CD4-positive, alpha-beta T cell treated with Interleukin-6 at 100 ng/mL for 8 hours (primary cell): ENCODE data around the gene FGFRL1.
"Not testable (repeated sequence)": the region's sequence is repeated elsewhere in the genome, so short reads cannot be mapped to it uniquely, and the experiment has no call there.

Experiments used
- DNase-seq: peaks from one replicate; pipeline ENCODE4 v3.0.0-alpha.2; 2020; ENCODE audit warnings: mixed read lengths, low spot score

Gene FGFRL1

DNA sequence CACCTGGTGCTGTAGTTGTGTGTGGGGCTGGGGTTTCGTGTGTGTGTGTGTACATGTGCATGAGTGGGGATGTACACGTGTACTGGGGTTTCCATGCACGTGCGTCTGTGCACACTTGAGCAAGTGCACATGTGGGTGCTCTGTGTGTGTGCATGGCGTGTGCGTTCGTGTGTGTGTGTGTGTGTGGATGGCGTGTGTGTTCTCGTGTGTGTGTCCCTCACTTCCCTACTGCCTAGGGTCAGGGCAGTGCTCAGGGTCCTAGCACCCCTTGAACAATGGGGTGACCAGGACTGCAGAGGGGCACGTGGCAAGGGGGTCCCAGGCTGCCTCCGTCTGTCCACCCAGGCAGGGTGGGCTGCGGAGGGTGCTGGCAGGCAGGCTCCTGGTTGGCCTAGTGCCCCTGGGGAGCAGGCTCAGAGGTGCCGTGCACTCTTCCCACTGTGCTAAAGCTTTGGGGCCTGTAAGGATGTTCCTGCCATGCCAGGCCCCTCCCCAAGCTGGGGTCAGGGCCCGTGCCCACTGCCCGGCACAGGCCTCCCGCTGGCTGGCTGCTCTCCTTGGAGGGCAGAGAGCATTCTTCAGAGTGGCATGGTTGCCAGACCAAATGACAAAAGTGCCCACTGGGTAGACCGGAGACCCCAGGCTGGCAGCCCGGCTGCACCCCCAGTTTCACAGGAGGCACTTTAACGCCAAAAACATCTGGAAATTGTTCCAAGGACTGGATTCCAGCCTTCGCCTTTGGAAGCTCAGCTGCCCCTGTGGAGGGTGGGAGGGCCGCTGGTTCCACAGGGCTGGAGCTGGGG is 29.1 kb downstream of the FGFRL1 start:
- DNase-seq = no peak

DNA sequence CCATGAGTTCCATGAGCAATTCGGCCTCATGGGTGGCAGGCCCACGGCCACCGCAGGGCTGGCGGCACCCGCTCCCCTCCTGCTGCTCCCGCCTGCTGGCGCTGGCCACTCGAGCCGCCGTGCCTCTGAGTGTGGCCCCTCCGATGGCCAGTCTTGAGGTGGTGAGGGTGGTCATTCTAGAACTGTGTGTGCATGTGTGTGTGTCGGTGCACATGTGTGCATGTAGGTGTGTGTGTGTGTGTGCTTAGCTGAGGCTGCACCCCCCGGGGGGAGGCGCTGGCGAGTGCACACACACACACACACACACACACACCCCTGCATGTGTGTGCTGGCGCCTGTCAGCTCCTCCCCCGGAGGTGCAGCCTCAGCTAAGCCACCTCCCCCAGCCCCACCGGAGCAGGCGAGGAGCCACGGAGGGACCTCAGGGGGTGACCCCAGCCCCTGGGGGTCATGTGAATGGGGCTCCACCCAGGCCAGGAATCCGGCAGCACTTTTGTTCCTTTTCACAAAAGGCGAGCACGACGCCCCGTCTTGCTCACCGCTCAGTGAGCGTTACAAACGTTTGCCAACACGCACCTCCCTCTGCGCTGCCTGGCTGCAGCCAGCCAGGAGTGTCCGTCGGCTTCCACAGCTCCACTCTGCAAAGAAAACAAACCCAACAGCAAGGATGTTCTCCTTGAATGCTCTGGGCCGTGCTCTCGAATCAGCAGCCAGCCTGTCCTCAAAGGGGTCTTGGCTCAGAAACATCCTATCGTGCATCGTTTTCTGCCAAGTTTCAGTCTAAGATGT is 29.9 kb downstream of the FGFRL1 start:
- no peak for DNase-seq

DNA sequence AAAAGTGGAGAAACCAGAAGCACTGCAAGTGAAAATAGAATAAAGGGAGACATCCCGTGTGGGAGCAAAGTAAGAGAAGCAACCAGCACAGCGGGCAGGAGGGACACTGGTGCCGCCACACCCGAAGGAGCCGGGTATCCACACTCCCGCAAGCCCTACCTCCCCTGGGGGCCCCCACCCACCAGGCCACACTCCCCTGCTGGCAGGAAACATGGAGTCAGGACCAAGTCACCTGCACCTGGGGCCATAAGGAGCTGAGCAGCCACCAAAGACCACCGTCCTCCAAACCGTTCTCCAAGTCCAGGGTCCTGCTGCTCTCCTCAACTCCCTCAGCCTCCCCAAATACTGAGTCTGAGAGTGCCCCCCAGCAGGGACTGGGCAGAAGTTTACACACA is 30.5 kb downstream of the FGFRL1 start:
- DNase-seq = no peak

DNA sequence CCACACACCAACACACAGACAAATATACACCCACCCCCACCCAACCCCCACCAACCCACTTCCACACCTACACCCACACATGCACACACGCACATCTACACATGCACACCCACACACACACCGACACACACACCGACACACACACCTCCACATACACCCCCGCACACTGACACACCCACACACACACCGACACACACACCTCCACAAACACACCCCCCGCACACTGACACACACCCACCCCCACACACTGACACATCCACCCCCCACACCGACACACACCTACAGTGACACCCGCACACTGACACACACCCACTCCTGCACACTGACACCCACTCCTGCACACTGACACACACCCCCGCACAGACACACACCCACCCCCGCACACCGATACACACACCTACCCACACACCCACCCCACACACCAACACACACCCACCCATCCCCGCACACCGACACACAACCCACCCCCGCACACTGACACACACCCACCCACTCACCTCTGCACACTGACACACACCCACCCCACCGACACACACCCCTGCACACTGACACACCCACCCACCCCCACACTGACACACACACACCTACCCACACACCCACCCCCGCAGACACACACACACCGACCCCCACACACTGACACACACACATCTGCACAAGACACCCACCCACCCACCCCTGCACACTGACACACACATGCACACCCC is 31.1 kb downstream of the FGFRL1 start:
- DNase-seq = no peak

DNA sequence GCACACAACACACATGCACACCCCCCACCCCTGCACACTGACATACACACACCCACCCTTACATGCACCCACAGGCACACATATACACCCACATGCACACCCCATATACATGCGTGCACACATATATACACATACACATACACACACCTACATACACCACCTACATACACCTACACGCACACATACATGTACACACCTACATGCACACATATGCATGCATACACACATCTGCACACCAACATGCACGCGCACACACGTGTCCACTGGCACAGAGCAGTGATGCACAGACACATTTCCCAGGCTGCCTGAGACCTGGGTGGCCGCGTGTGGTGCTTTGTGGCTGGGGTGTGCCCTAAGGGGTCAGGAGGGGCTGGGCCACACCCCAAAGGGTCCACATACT is 31.7 kb downstream of the FGFRL1 start:
- DNase-seq = no peak

DNA sequence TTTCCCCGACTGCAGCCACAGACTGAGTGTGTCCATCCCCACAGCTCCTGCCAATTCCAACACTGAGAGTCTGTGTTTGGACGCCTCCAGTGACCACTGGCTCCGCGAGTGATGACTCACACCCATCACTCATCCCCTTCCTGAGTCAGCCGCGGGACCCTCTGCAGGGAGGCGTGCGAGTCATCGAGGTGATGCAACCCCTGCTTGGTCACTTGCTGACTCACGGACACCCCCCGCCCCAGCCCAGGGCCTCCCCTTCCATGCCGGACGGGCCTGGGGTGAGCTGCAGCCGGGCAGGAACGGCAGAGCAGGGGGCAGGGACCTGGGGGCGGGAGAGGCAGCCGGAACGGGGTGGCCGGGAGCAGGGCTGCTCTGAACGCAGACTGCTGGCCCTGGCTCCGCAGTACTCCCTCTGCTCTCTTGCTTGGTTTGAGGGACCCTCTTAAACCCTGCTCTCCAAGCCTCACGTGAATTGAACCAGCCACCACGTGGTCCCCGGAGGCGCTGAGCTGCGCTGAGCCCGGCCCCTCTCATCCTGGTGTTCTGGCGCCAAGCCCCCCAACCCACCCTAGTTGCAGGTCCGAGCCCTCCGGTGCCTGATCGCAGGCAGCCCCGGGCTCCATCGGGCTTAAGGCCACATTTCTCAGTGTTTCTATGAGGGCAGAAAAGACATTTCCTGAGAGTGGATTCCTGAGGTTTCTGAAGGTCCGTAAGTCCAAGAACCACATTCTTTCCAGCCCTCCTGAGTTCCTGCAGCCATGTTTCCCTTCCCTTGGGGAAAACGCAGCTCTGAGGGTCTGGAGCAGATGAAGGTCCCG is 32.4 kb downstream of the FGFRL1 start:
- DNase-seq = no peak

DNA sequence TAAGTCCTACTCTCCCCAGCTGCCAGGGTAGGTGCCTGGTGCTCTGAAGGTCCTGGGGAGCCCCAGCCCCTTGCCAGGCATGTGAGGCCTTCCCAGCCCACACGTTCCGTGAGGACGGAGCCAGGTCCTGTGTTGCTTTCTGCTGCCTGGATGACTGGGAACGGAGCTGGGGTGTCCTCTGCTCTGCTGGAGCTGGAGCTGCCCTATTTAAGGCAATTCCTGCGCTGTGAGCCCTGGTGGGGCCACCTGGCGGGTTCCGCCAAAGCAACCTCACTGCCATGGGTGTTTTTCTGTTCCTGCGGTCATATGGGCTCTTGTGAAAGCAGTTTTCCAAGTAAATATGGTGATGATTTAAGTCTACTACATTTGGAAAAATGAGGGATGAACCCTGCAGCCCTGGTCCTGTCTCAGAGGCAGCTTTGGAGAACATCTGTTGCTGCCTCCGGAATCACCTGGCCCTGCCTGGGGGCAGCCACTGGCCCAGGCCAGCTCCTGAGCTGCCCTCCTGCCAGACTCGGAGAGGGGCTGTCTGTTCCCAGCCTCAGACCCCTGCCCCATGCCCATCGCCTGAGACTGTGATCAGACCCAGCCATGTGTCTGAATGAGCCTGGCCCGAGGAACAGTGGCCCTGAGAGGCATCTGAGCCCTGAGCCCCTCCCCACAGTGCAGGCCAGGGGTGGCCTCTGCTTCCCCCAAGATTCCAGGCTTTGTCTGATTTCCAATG is 33.2 kb downstream of the FGFRL1 start:
- DNase-seq = no peak

DNA sequence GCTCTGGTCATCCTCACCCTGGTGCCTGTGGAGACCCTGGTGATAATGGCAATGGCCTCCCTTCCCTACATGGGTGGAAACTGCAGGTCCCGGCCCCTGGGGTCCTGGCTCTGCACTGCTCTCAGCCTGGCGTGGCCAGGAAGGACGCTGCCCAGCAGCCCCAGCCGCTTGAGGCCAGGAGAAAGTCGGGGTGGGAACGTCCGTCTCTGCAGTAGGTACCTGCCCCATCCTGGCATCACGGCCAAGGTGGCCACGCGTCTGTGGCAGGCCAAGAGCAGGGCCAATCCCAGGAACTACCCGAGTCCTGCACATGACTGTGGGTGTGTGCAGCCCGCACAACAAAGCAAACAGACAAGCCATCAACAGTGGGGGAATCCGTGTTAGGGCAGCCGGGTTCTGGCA is 33.8 kb downstream of the FGFRL1 start:
- DNase-seq = no peak

DNA sequence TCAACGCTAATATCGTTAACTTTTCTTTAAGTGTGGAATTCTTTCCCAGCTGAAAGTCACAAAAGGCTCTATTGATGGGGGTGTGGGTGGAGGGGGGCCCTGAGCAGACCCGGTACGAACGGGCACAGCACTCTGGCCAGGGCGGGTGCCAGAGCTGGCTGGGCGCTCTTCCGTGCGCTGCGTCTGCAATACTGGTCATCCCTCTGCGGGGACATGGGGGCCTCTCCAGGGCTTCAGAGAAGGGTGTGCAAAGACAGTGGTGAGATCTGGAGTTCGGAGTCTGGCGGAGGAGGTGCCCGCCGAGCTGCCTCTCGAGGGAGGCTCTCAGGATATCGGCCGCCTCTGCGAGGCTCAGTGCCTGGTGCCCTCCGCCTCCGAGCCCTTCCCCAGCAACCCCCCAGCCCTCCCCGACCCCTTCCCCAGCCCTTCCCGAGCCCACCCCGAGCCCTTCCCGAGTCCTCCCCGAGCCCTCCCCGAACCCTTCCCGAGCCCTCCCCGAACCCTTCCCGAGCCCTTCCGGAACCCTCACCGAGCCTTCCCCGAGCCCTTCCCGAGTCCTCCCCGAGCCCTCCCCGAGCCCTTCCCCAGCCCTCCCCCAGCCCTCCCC is 34.3 kb downstream of the FGFRL1 start:
- no peak for DNase-seq

DNA sequence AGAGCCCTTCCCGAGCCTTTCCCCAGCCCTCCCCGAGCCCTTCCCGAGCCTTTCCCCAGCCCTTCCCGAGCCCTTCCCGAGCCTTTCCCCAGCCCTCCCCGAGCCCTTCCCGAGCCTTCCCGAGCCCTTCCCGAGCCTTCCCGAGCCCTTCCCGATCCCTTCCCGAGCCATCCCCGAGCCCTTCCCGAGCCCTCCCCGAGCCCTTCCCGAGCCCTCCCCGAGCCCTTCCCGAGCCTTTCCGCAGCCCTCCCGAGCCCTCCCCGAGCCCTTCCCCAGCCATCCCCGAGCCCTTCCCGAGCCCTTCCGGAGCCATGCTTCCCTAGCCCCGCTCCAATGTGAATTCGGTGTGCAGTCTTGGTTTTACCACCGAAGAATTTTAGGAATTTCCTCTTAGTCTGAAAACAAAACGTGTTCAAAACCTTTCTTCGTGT is 35.2 kb downstream of the FGFRL1 start:
- not testable (repeated sequence) for DNase-seq

DNA sequence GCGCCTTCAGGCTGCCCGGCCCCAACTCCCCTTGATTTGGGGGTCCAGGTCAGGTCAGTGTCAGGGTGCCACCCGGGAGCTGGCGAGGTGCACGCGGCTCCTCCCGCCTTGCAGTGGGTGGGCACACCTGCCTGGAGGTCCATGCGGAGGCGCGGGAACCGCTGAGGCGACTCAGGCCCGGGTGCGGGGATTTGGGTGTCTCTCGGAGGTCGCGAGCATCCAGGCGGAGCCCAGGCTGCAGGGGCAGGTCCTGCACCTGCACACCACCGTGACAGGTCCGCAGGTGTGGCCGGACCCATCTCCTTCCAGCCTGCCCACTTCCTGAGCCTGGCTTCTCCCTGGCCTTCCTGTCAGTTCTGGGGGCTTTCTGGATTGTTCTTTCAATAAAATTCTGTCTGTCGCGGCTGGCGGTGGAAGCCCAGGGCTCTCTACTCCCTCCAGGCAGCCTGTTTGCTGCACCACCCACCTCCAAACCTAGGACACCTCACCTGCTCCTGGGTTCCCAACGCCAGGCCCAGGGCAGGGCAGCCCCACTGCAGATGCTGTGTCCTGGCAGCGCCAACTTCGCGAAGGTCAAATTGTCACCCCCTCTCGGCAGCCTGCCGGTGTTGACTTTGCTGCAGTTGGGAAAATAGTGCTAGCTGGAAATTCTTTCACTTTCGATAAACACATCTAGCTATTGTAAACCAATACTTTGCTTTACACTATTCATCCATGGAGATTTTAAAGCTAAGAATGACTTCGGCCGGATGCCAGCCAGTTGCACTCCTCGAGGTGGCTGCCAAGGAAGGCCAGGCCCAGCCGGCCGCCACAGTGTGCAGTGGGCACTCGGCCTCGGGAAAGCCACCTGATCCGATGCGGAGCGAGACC is 35.9 kb downstream of the FGFRL1 start:
- no peak for DNase-seq

DNA sequence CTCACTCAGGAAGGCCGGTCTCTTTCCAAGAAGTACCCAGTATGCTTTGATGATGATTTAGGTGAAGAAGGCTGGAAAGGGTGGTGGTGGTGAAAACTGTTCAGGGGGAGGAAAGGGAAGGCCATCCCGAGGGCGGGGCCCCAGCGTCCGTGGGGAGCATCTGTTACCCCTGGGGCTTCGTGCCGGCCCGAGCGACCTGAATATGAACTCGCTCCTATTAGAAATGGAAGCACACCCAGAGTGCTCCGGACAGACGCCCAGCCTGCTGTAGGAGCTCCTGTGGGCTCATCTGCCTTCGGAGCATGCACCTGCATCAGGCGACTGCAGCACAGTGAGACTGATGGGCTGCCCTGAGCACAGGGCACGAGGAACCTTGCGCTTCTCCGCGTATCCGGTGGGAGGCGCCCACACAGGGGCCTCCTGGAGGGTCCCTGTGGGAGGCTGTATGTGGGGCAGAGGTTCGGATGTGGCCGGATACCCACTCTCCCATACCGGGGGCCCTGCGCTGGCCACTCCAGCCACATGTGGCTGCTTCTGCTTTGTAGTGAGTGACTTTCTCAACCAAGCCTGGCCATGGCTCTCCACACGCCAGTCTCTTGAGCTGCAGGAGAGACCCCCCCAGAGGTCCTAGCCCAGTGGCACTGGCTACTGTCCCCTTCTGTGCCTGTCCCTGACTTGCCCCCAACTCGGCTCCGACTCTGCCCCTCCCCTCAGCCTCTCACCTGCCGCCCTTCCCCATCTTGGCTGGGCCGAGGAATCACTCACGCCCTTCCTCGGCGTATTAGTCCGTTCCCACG is 36.7 kb downstream of the FGFRL1 start:
- no peak for DNase-seq

DNA sequence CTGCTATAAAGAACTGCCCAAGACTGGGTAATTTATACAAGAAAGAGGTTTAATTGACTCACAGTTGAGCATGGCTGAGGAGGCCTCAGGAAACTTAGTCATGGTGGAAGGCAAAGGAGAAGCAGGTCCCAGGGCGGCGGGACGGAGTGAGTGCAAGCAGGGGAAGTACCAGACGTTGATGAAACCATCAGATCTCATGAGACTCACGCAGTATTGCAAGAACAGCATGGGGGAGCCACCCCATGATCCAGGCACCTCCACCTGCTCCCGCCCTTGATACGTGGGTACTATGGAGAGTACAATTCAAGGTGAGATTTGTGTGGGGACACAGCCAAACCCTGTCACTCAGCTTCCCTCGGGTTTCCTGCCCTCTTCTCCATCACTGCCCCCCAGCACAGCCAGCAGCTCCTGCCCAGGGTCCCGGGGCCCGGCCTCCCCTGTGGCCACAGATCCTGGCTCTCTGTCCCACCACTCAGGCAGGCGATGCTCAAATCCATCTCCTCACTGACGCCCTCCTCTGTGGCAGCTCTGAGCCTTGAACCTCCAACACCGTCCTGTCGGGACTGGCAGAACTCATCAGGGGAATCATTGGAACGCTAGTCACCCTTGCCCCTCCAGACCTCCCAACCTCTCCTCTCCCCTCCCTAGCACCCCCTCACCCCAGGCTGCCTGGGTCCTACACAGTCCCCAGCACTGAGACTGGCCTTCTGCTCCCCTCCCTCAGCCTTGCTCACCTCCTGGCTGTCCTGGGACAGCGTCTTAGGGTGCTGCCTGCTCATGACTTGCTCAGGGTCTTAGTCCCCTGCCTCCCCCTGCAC is 37.6 kb downstream of the FGFRL1 start:
- no peak for DNase-seq

DNA sequence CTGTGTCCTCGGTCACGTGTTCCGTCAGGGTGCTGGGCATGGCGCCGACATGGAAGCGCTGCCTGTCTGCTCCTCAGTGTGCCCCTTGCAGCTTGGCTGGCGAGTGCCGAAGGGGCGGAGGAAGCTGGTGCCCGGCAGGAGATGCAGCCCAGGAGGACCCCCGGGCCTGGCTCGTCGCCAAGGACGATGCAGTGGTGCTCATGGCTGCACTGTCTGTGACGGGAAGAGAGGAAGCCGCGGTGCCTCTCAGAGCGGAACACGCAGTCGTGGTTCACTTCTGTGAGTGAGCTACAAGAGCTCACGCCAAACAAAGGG is 38.1 kb downstream of the FGFRL1 start:
- DNase-seq = no peak

DNA sequence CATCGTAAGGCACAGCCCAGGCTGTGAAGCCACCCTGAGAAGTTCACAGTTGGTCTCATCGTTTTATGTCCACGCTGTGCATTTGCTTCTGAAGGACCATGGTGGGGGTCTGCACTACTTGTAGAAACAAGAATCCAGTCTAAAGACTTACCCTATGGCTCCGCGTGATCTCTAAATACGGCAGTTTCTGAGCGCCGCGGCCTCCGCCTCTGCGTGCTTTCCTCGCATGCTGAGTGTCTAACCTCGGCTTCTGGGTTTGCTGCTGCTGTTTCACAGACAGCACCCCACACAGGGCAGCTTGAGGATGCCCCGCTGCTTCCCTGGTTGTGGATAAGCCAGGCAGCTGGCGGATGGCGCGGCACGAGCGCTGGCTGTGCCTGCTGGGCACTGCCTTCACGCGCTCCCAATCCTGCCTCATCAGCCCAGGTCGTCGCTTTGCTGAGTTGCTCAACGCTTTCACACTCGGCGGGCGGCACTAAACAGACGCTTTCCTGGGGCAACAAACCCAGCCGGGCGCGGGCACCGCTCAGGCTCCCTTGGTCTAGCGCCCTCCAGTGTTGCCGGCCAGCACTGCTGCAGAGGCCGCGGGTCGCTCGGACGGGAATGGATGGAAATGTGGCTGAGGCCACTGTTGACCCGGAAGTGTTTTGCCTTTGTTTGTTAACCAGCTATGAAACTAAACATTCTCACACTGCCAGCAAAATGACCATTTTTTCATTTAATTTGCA is 39.2 kb downstream of the FGFRL1 start:
- DNase-seq = no peak

DNA sequence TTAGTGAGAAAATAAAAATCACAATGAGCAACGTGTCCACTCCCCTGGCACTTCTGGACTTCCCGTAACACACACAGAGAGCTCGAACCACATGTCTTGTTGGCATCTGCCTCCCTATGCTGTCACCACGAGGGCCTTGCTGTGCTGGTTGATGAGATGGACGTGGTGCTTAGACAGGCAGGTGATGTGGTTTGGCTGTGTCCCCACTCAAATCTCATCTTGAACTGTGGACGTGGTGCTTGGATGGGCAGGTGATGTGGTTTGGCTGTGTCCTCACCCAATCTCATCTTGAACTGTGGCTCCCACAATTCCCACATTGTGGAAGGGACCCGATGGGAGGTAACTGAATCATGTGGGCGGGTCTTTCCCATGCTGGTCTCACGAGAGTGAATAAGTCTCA is 40.0 kb downstream of the FGFRL1 start:
- no peak for DNase-seq

DNA sequence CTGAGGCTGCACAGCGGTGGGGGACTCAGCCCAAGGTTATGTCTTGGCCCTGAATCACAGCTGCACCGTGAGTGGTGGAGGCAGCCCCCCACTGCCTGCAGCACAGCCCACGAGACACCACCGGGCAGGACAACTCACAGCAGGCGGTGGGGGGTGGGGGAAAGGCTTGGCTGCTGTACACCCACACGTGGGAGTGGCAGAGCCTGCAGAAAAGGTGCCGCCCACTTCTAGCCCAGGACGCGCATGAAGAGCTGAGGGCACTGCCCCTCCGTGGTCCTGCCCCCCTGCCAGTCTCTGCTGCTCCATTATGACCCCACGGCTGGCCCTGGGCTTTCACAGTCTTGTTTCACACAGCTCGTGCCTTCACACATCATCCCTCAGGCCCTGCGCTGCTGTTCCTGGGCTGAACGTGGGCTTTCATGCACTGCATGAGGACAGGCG is 40.8 kb downstream of the FGFRL1 start:
- DNase-seq = no peak
